ENCODE data around the gene HOXB5.

Gene HOXB5

GRCh38 chr17:48546924-48547807 lies 46.4 kb downstream of the HOXB5 start:
- DNase-seq: no peak

DNA sequence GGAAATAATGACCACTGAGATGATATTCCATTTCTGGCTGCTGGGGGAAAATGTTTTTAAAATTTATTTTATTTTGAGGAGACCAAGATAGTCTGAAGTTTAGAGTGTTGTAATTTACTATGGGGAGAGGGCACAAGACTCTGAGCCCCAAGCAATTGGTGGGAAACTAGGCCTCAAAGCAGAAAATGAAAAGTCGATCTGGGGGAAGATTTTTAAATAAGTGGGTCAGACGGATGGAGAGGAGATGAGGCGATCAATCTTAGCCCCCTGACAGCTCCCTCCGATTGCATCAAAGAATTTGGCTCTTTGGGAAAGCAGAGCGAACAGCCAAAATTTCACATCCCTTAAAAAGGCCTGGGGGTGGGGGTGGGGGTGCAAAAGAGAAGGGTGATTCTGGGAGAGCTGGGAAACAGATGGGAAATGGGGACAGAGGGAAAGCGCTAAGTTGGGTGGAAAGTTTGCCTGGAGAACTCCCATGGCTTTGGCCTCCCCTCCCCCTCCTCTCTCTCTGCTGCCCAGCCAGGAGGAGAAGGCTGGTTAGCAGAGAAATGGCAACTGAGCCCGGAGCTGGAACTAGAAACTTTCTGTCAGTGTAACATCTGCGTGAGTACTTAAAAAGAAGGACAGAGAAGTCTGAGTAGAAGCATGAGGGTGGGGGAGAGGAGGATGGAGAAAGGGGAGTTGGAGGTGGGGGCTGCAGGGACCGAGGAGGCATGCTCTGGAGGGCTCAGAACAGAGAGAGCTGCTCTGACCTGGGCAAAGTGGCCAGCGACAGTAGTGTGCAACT lies 47.2 kb downstream of the HOXB5 start:
- no peak for DNase-seq

DNA sequence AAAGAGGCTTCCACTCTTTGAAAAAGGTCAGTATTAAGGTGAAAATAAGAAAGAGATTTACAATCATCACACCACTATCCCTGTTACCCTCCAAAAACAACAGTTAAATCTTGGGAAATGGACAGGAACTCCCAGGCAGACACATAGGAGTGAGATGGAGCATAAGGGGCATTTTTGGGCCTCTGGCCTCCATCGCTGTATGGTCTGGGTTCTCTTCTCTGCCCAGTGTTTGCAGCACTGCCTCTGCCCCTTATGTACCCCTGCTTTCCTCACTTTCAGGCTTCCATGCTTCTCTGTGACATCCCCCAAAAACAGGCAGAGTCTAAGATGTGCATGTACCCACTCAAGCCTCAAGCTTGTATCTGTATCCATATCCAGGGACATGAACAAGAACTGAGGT lies 48.0 kb downstream of the HOXB5 start:
- no peak for DNase-seq

- DNase-seq: no peak
Measured at GRCh38 chr17:48545022-48545375, 48.6 kb downstream of the HOXB5 start, which contains the start of gene HOXB2. Gene HOXB2 (minus strand): TSS chr17:48545109. CDS start chr17:48544911, 198 bp downstream.

GRCh38 chr17:48544349-48545021 lies 49.1 kb downstream of the HOXB5 start:
- DNase-seq: peak; percentile 63

DNA sequence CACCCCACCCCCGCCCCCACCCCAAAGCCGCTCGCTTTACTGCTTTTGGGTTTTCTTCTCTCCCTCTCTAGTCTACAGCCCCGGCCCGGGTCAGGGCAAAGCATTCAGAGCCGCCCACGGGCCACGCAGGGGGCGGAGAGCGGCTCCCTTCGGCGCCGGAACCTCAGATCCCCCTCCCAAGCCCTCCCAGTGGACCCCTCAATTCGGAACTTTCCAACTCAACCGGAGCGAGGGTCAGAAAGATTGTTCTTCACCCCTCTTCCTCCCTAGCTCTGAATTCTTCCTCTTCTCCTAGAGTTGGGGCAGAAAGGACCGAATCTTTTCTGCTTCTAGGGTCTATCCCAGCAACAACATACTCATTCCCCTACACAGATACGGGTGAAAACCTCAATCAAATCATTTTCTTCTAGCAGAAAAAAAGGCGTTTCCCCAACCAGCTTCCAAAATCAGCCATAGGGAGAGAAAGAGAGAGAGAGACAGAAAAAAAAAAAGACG lies 49.7 kb downstream of the HOXB5 start:
- peak; percentile 66 for DNase-seq

DNA sequence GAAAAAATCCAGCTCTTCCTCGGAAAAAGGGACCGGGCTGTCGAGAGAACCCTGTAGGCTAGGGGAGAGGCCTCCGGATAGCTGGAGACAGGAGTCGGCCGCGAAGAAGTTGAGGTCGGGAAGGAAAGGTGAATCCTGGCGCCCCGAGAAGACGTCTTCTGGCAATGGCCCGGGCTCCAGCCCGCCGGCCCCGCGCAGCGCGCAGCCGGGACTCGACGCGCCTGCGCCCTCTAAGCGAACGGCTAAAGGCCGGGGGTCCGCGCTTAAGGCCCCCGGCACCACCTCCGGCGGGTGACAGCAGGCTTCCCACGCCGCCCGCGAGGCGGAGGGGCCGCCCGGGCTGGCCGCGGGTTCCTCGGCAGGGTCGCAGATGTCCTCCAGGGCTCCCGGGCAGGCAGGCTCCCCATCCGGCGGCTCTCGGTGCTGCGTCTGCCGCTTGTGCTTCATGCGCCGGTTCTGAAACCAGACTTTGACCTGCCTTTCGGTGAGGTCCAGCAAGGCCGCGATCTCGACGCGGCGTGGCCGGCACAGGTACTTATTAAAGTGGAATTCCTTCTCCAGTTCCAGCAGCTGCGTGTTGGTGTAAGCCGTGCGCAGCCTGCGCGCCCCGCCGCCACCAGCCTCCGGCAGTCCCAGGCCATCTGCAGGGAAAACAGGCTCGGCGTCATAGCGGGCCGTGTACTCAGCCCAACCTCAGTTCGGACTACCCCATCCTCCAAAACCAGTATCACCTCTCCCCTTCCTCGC lies 50.3 kb downstream of the HOXB5 start:
- DNase-seq: peak; percentile 72

DNA sequence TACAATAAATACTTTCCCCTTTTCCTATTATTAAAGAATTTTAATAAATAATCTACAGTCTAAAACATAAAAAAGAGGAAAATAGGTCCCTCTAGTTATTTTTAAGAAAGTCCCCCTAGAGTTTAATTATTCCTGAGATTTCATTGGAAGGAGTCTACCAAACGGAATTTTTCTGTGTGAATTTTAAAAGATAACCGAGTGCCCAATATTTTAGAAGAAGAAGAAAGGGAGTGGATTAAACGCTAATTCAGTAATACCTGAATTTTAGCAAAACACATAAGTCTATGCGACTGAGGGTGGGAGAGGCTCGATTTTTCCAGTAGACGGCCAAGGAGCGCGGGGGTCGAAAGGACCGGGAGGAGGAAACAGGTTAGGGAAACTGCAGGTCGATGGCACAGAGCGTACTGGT lies 50.9 kb downstream of the HOXB5 start:
- DNase-seq: no peak

GRCh38 chr17:48542114-48542656 lies 51.4 kb downstream of the HOXB5 start:
- DNase-seq: peak; percentile 42

DNA sequence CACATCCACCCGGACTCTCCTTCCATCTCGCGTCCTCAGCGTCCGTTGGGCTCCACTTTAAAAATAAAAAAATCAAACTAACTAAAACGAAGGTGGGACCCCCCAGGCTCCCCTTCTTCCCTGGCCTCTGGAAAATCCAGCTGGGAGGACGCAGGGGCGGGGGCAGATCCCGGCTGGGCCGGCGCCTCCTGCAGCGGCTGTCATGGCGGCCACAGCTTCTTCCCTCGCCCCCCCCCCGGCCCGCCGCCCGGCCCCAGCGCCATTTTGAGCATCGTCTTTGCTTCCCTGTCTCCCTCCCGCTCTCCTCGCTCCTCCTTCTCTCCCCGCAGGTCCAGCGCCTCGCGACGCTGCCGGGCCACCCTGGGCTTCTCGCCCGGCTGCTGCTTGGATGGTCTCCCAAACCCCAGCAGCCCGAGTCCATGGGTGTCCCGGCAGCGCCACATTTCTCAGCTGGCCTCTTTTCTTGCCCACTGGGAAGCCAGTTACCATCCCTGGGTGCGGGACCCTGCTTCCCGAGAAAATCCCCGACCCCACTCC lies 51.9 kb downstream of the HOXB5 start:
- peak; percentile 59 for DNase-seq
